Erythroblast (primary cell): ENCODE measurements around the gene RIN1.
"Not testable (repeated sequence)": the region's sequence is repeated elsewhere in the genome, so short reads cannot be mapped to it uniquely, and the experiment has no call there.

Experiments
- DNase-seq, 2 experiments: peaks; one replicate each; lab custom pipeline; 2025; lab: John Stamatoyannopoulos, UW
- GATA1 ChIP-seq: IDR thresholded peaks from 2 replicates; pipeline ENCODE4 v1.6.1; 2011; ENCODE audit warnings: low read depth, mild to moderate bottlenecking, control low read depth, low read length, moderate library complexity
- POLR2A ChIP-seq: IDR thresholded peaks from 2 replicates; pipeline ENCODE4 v1.6.1; 2011; ENCODE audit warnings: mild to moderate bottlenecking, low read length

The RIN1 gene

GRCh38 chr11:66315921-66316811, 20.1 kb downstream of the RIN1 start:
- TF ChIP-seq GATA1 (no peak), POLR2A (no peak)
- DNase-seq: no peak

GRCh38 chr11:66315498-66315885, 20.7 kb downstream of the RIN1 start:
- DNase-seq: no peak
- TF ChIP-seq GATA1 (no peak), POLR2A (no peak)

- DNase-seq: no peak
- TF ChIP-seq POLR2A (no peak), GATA1 (no peak)
Measured at GRCh38 chr11:66314561-66315497, 21.4 kb downstream of the RIN1 start.

- no peak for DNase-seq
- TF ChIP-seq GATA1 (no peak), POLR2A (no peak)
Measured at GRCh38 chr11:66314186-66314501, 22.1 kb downstream of the RIN1 start.

GRCh38 chr11:66313321-66314185, 22.7 kb downstream of the RIN1 start:
- TF ChIP-seq GATA1 (no peak), POLR2A (no peak)
- DNase-seq: no peak

- TF ChIP-seq POLR2A (no peak), GATA1 (no peak)
- peak; percentile 99 to 100 for DNase-seq
Measured at GRCh38 chr11:66312549-66313320, 23.5 kb downstream of the RIN1 start.

- TF ChIP-seq POLR2A: no peak
- TF ChIP-seq GATA1: peak; percentile 29
Measured at GRCh38 chr11:66311965-66312548, 24.2 kb downstream of the RIN1 start.

GRCh38 chr11:66311470-66311964, 24.7 kb downstream of the RIN1 start:
- no peak for DNase-seq
- TF ChIP-seq POLR2A: no peak
- TF ChIP-seq GATA1: no peak

More at GRCh38 chr11:66311965-66312548, 24.2 kb downstream of the RIN1 start:
- peak; percentile 96 to 97 for DNase-seq

GRCh38 chr11:66310803-66311440, 25.3 kb downstream of the RIN1 start:
- DNase-seq: not testable (repeated sequence)

- TF ChIP-seq POLR2A: no peak
- TF ChIP-seq GATA1: no peak
- DNase-seq: no peak
Measured at GRCh38 chr11:66310324-66310723, 25.9 kb downstream of the RIN1 start.

GRCh38 chr11:66309475-66309874, 26.8 kb downstream of the RIN1 start:
- peak in 1 of 2 experiments; percentile 23 for DNase-seq
- TF ChIP-seq POLR2A: no peak
- no peak for TF ChIP-seq GATA1

GRCh38 chr11:66302656-66303055, 33.6 kb downstream of the RIN1 start:
- DNase-seq: no peak
- TF ChIP-seq GATA1: no peak
- TF ChIP-seq POLR2A: no peak

- no peak for TF ChIP-seq GATA1
- TF ChIP-seq POLR2A: no peak
- DNase-seq: no peak
Measured at GRCh38 chr11:66299186-66299585, 37.0 kb downstream of the RIN1 start.
